Keratinocyte (primary cell): ENCODE measurements around the gene ANAPC2.

Experiments used
- EZH2 ChIP-seq: IDR thresholded peaks from one replicate; pipeline ENCODE4 v1.6.1; 2012; ENCODE audit warnings: inconsistent platforms, mild to moderate bottlenecking, low read length, moderate library complexity
- TF ChIP-seq, protein P1 (sequence below), 3 experiments: IDR thresholded peaks in 1 of 3; conservative IDR thresholded peaks in 1 of 3; optimal IDR thresholded peaks in 1 of 3; 2 replicates in 2 of 3; 3 replicates in 1 of 3; pipeline versions ENCODE3 to v1.5.1; 2011; ENCODE audit warnings: low read length in 3 of 3, mild to moderate bottlenecking in 3 of 3, moderate library complexity in 2 of 3, control low read depth in 1 of 3, inconsistent platforms in 1 of 3; ENCODE audit not compliant: insufficient read depth in 2 of 3; ENCODE audit errors: extremely low read depth in 1 of 3

DNA sequence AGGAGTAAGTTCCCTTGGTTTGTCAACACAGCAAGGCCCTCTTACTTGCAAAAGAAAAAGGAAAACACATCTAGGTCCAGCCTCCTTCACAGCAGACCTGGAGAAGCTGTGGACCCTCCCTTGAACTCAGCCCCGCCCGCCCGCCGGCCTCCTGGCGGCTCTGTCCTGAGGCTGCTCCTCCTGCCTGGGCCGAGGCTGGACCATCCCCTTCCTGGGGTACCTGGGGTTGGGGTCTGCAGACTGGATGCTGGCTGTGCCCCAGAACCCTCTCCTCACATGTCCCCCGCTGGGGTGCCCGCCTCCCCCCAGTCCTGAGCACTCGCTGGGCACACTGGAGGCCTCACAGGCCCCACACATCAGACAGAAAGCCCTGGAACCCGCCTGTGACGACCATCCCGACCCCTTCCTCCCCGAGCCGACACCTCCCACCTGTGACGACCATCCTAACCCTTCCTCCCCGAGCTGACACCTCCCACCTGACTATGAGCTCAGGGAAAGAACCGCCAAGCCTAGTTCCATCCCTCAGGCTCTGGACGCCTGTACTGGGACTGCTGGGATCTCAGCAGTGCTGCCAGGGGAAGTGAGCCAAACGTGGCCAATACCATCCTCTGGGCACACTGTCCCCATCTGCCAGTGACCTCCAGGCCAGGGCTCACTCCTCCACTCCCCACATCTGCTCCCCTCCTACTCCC is 9.3 kb downstream of the ANAPC2 start:
- TF ChIP-seq, protein P1, sequence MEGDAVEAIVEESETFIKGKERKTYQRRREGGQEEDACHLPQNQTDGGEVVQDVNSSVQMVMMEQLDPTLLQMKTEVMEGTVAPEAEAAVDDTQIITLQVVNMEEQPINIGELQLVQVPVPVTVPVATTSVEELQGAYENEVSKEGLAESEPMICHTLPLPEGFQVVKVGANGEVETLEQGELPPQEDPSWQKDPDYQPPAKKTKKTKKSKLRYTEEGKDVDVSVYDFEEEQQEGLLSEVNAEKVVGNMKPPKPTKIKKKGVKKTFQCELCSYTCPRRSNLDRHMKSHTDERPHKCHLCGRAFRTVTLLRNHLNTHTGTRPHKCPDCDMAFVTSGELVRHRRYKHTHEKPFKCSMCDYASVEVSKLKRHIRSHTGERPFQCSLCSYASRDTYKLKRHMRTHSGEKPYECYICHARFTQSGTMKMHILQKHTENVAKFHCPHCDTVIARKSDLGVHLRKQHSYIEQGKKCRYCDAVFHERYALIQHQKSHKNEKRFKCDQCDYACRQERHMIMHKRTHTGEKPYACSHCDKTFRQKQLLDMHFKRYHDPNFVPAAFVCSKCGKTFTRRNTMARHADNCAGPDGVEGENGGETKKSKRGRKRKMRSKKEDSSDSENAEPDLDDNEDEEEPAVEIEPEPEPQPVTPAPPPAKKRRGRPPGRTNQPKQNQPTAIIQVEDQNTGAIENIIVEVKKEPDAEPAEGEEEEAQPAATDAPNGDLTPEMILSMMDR (optimal IDR thresholded peaks at IDR 0.05 in 1 of 3, IDR thresholded peaks at IDR 0.05 in 1 of 3, conservative IDR thresholded peaks at IDR 0.05 in 1 of 3; ENCODE audit: extremely low read depth in 1 of 3, insufficient read depth in 2 of 3, low read length in 3 of 3), result no peak
- TF ChIP-seq EZH2, result no peak
